Central memory CD8-positive, alpha-beta T cell (primary cell): Measurements from ENCODE around the gene DMXL1.
A peak's percentile ranks its signal among the peaks of the same experiment; 100 is the strongest.

Source experiments
- ATAC-seq: fragments of 150-1000 bp; cut with Tn5 transposase; replicated peaks from 2 replicates; pipeline ENCODE4 v1.10.0; 2022; ENCODE audit warnings: mild to moderate bottlenecking, moderate FRiP score, moderate number of reproducible peaks; ENCODE audit not compliant: poor library complexity, severe bottlenecking; ENCODE audit errors: extremely low read depth
- DNase-seq, 2 donors: peaks; one replicate each; pipeline ENCODE4 v3.0.0; 2021; ENCODE audit warnings: low spot score in 2 of 2
- H3K27ac Mint-ChIP-seq: one replicate; pipeline ENCODE4 v1.8.0; 2022; ENCODE audit warnings: low read depth, mild to moderate bottlenecking, moderate library complexity, mixed read lengths
- H3K27me3 Mint-ChIP-seq: one replicate; pipeline ENCODE4 v1.8.0; 2022; ENCODE audit warnings: mixed read lengths
- H3K36me3 Mint-ChIP-seq: one replicate; pipeline ENCODE4 v1.8.0; 2022; ENCODE audit warnings: mild to moderate bottlenecking, moderate library complexity, mixed read lengths; ENCODE audit not compliant: insufficient read depth
- H3K4me1 Mint-ChIP-seq: one replicate; pipeline ENCODE4 v1.8.0; 2022; ENCODE audit warnings: mixed read lengths
- H3K4me3 Mint-ChIP-seq: one replicate; pipeline ENCODE4 v1.8.0; 2022; ENCODE audit warnings: mild to moderate bottlenecking, moderate library complexity, mixed read lengths
- H3K9me3 Mint-ChIP-seq: one replicate; pipeline ENCODE4 v1.8.0; 2022; ENCODE audit warnings: mixed read lengths

Gene DMXL1

DNA sequence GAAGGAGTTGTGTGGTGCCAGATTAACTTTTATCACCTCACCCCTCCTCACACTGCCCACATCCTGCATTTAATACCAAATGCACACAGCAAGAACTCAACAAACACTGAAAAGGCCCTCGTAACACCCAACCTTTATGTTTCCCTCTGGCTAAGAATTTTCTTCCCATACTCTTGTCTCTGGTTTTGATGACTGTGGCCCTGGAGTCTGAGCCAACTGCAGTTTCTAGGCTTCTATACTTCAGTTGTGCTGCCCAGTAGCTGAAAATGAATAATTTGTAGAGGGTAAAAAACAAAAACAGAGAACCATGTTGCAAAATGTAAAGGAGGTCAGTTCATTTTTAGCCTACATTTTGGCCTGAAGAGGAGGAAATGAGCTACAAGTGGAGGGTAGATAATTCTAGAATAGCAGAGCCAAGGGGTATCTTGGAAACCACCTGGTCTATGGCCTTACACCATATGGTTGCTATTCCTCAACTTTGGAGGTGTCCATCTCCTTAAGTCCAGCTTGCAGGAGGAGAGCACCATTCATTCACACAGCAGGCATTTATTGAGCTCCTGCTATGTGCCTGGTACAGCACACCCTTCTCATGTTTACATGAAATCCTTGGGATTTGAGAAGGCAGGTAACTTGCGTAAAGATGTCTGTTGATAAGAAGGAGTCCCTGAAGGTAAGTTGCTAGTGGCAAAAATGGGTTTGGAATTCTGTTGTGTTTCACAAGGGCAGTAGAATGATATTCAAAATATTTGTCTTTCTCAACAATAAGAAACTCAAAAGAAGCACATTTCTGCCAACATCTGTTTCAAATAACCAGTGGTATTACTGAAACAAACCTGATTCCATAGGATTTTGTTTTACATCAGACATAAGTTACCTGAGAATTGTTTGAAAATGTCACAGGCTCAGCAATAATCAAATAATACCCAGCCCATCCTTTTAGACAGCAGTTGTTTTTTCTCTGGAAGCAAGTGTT lies 201.2 kb downstream of the DMXL1 start:
- ATAC-seq: no peak
- Mint-ChIP-seq H3K27ac (peak overlapping the region; percentile 87), H3K36me3 (peaks cover 26% of the 10 kb centered on the region), H3K9me3 (no peaks in the 10 kb centered on the region), H3K27me3 (no peaks in the 10 kb centered on the region), H3K4me1 (peaks cover 87% of the 10 kb centered on the region), H3K4me3 (peak overlapping the region; percentile 98)
- DNase-seq: no peak

DNA sequence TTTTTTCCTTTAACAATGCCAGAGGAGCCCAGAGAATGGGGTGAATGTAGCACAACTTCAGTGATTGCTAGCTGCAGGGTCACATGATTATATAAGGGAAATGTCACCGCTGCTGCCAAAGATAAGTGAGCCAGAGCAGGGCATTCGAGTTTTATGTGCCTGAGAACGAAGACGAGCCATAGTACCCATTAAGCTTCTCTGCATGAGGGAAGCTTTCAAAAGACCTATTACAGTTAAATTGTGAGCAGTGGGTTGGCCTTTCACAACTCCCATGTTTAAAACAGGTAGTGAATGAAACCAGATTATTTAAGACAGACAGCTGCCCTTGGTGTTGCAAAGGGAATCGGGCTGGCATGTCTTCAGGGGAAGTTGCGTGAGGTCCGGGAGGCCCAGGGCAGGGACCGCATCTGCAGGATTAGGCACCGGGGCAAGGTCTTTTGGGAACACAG lies 202.5 kb downstream of the DMXL1 start:
- peaks cover 5% of the 10 kb centered on the region for H3K9me3 Mint-ChIP-seq
- no peaks in the 10 kb centered on the region for H3K27me3 Mint-ChIP-seq
- H3K36me3 Mint-ChIP-seq: peaks cover 31% of the 10 kb centered on the region
- DNase-seq: no peak
- peak overlapping the region; percentile 99 for H3K27ac Mint-ChIP-seq
- ATAC-seq: no peak
- H3K4me3 Mint-ChIP-seq: peak overlapping the region; percentile 98
- H3K4me1 Mint-ChIP-seq: peaks cover 91% of the 10 kb centered on the region

- H3K27me3 Mint-ChIP-seq: no peaks in the 10 kb centered on the region
- DNase-seq (no peak), ATAC-seq (no peak)
- H3K4me1 Mint-ChIP-seq: peaks cover 98% of the 10 kb centered on the region
- H3K27ac Mint-ChIP-seq: peak overlapping the region; percentile 99
- peaks cover 5% of the 10 kb centered on the region for H3K9me3 Mint-ChIP-seq
- H3K4me3 Mint-ChIP-seq: peak overlapping the region; percentile 98
- peaks cover 35% of the 10 kb centered on the region for H3K36me3 Mint-ChIP-seq
Observed at GRCh38 chr5:119274030-119274766, 203.3 kb downstream of the DMXL1 start.

DNA sequence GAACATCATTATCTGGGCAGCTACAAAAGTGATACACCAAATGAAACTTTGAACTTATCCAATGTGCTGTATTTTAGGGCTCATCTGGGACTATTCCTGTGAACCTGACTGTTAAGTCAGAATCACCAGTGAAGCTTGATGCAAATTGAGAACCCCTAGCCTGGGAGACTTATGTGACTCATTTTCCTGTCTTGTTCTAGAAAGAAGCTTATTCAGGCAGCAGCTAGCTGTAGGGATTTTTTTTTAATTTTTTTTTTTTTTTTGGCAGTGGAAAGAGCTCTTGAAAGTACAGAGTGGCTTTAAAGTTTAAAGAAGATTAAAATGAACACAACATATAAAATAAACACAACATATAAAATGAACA lies 203.9 kb downstream of the DMXL1 start:
- H3K27me3 Mint-ChIP-seq: no peaks in the 10 kb centered on the region
- peak overlapping the region; percentile 99 for H3K27ac Mint-ChIP-seq
- H3K4me3 Mint-ChIP-seq: peak overlapping the region; percentile 98
- peaks cover 34% of the 10 kb centered on the region for H3K36me3 Mint-ChIP-seq
- H3K9me3 Mint-ChIP-seq: peaks cover 5% of the 10 kb centered on the region
- DNase-seq: no peak
- peaks cover 96% of the 10 kb centered on the region for H3K4me1 Mint-ChIP-seq
- ATAC-seq: no peak

DNA sequence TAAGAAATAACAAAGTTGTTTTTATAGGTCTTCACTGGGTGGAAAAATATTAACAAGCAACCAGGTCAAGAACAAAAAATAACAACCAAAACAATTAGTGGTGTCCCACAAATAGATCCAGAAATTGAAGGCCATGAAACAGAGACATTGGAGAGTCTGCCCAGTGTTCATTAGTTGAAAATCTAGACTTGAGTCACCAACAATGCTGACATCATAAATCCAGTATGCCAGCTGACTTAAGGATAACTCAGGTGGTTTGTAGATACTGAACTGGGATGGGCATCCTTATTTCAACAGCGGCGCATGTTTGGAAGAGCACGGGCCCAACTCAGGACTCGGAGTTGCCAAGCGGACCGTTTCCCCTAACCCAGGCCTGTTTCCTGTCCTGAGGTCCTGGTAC lies 204.3 kb downstream of the DMXL1 start:
- Mint-ChIP-seq H3K9me3 (peaks cover 5% of the 10 kb centered on the region), H3K27me3 (no peaks in the 10 kb centered on the region), H3K4me3 (peak overlapping the region; percentile 98), H3K36me3 (peaks cover 36% of the 10 kb centered on the region), H3K27ac (peak overlapping the region; percentile 99), H3K4me1 (peaks cover 96% of the 10 kb centered on the region)
- ATAC-seq (no peak), DNase-seq (no peak)

DNA sequence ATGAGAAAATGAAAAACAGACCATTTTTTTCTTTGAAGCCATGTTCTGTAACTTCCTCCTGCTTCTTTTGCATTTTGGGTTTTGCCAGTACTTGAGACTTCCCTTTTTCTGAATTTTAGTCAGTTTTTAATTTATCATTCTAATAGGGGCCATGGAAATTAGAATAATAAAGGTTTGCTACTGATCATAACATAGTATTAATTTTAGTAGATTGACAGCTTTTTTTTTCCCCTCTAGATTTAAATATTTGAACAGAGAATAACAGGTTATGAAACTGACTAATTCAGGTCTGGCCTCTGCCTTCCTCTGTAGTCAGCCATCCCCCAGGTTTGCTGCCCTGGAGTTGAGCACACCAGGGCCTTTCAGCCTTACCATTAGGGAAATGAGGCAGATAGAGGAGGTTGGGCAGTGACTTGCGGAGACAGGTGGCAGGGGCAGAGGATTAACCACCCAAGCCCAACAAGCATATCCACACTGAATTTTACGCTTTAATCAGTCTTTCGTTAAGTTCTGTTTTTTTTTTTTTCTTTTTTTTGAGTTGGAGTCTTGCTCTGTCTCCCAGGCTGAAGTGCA lies 204.8 kb downstream of the DMXL1 start:
- peaks cover 98% of the 10 kb centered on the region for H3K4me1 Mint-ChIP-seq
- ATAC-seq (no peak), DNase-seq (no peak)
- H3K27ac Mint-ChIP-seq: peak overlapping the region; percentile 99
- H3K27me3 Mint-ChIP-seq: no peaks in the 10 kb centered on the region
- peaks cover 35% of the 10 kb centered on the region for H3K36me3 Mint-ChIP-seq
- H3K4me3 Mint-ChIP-seq: peak overlapping the region; percentile 98
- H3K9me3 Mint-ChIP-seq: peaks cover 5% of the 10 kb centered on the region

DNA sequence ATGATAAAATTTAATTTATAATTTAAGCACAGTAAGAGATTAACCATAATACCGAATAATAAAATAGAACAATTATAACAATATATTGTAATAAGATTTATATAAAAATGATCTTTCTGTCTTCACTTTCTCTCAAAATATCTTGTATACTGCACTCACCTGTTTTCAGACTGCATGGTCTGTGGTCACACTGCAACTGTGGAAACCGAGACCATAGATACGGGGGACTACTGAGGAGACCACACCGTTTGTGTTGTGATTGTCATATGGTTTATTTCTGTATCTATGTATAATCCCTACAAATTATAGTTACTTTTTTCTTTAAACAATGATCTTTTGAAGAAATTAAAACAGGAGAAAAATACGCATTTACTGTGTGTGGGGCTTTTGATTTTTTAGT lies 206.1 kb downstream of the DMXL1 start:
- Mint-ChIP-seq H3K27me3 (no peaks in the 10 kb centered on the region), H3K4me1 (peaks cover 98% of the 10 kb centered on the region), H3K27ac (peak overlapping the region; percentile 99), H3K36me3 (peaks cover 35% of the 10 kb centered on the region), H3K9me3 (peaks cover 5% of the 10 kb centered on the region), H3K4me3 (peak overlapping the region; percentile 98)
- DNase-seq (no peak), ATAC-seq (no peak)

GRCh38 chr5:119279093-119279492 lies 208.2 kb downstream of the DMXL1 start:
- ATAC-seq: no peak

DNA sequence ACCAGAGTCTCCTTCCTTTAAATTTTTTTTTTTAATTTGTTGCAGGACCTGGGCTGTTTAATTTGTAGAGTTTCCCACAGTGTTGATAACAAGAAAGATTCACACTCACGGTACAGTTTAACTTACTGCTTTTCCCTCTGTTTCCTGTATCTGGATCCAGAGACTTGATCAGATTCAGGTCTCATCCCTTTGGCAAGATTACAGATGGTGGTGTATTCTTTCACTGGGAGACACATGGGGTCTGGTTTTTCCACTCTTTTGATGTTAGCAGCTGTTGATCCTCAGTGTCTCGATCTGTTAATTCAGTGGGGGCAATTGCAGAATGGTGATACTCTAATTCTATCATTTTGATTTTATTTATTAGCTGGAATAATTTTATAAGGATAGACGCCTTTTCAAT lies 209.5 kb downstream of the DMXL1 start:
- peak overlapping the region; percentile 99 for H3K27ac Mint-ChIP-seq

More at GRCh38 chr5:119279093-119279492, 208.2 kb downstream of the DMXL1 start:
- Mint-ChIP-seq H3K9me3 (peaks cover 5% of the 10 kb centered on the region), H3K4me3 (peak overlapping the region; percentile 98), H3K27ac (peak overlapping the region; percentile 99), H3K27me3 (no peaks in the 10 kb centered on the region), H3K4me1 (peaks cover 98% of the 10 kb centered on the region), H3K36me3 (peaks cover 35% of the 10 kb centered on the region)
- no peak for DNase-seq

DNA sequence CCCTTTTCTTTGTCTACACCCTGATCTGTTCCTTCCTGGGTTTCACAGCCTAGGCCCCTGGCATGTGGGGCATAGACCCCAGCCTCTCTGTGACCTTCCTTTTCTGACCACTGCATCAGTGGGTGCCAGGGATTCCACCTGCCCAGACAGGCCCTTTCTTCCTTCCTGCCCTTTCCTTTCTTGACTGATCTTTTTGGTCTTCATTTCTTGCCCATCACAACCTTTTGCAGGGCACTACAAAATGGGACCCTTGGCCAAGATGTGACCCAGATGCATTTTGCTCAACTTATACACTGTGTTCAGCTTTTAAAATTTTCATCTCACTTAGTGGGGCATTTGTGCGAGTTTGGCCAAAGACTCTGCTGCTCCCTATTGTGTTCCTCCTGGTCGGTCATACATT lies 211.7 kb downstream of the DMXL1 start:
- H3K9me3 Mint-ChIP-seq: peaks cover 5% of the 10 kb centered on the region
- H3K27ac Mint-ChIP-seq: peak overlapping the region; percentile 88
- H3K4me3 Mint-ChIP-seq: peak overlapping the region; percentile 62
- H3K36me3 Mint-ChIP-seq: peaks cover 39% of the 10 kb centered on the region
- no peaks in the 10 kb centered on the region for H3K27me3 Mint-ChIP-seq
- ATAC-seq: no peak
- no peak for DNase-seq
- H3K4me1 Mint-ChIP-seq: peaks cover 86% of the 10 kb centered on the region

More for the DNA sequence above, 209.5 kb downstream of the DMXL1 start:
- DNase-seq: no peak
- Mint-ChIP-seq H3K4me3 (peak overlapping the region; percentile 31), H3K4me1 (peaks cover 95% of the 10 kb centered on the region), H3K27me3 (no peaks in the 10 kb centered on the region), H3K36me3 (peaks cover 34% of the 10 kb centered on the region), H3K9me3 (peaks cover 5% of the 10 kb centered on the region)
- ATAC-seq: no peak

- Mint-ChIP-seq H3K27ac (peak overlapping the region; percentile 88), H3K36me3 (peaks cover 28% of the 10 kb centered on the region), H3K4me3 (peak overlapping the region; percentile 62), H3K9me3 (no peaks in the 10 kb centered on the region), H3K27me3 (no peaks in the 10 kb centered on the region), H3K4me1 (peaks cover 85% of the 10 kb centered on the region)
- ATAC-seq: no peak
- DNase-seq: no peak
Observed at GRCh38 chr5:119284031-119284430, 213.1 kb downstream of the DMXL1 start.

GRCh38 chr5:119285070-119285916 lies 214.4 kb downstream of the DMXL1 start:
- H3K36me3 Mint-ChIP-seq: peaks cover 22% of the 10 kb centered on the region
- H3K4me1 Mint-ChIP-seq: peaks cover 86% of the 10 kb centered on the region
- peak overlapping the region; percentile 36 for H3K4me3 Mint-ChIP-seq
- ATAC-seq (no peak), DNase-seq (no peak)
- no peaks in the 10 kb centered on the region for H3K9me3 Mint-ChIP-seq
- H3K27ac Mint-ChIP-seq: peak overlapping the region; percentile 88
- H3K27me3 Mint-ChIP-seq: no peaks in the 10 kb centered on the region
